ENCODE results near the gene FAT3.

The FAT3 gene
- total RNA-seq = 0 to 1.8 (median 0.56) reads per million in 4 experiments

DNA sequence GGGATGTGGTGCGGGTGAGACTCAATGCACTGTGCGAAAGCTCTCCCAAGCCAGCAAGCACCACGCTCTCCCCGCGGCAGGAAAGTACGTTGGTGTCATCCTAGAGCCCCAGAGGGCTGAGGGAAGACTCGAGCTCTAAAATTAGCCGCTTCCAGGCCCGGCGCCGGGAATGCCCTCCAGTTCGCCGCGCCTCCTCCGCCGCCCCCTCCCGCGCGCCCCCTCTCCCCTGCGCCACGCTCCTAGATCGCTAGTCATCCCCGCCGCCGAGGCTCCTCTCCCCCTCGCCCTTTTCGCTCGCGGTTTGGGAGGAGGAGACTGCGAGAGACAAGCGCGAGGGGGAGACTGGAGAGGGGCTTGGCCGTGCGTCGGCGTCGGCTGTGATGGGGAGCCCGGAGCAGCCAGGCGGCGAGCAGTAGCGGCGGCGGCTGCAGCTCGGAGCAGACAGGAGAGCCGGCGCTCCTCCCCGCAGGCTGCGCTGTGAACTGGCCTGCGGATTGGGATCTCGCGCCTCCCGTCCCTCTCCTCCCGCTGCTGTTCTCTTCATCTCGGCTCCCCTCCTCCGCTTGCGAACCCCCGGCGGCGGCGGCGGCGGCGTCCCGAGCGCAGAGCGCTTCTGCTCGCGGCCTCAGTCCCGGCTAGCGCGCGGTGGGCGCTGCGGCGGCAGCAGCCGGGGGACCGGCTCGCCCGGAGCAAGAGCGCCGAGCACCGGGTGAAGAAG is at the start of gene FAT3:
Gene FAT3, plus strand, starts transcription at position 412 of the 718 bp plus-strand sequence. CDS start 127,295 bp downstream, outside the sequence.
- no peak for DNase-seq

DNA sequence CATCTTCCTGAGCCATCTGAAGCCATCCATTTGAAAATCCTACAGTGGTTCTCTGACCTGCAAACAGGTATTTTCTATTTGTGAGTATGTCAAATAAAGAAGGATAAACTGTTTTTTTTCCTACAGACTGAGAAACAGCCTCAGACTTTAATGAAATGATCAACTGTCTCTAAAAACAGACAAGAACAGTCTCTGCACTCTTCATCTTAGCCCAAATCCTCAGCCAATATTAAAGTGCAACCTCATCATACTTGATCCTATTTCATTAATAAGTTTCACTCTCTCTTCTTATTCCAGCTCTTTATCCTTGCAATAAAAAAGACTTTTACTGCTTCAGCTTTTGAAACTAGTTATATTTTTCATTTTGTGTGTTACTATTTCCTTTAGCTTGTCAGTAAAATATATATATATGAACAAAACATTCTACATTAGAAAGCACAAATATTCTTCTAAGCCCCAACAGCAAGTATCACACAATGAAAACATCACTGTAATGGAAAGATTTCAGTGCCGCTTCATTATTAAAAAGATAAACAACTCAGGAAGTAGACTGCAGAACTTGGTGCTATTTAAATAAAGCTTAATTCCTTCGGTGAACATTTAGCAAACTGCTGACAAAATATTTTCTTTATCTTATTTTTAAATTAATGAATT is 45.5 kb upstream of the FAT3 start:
- no peak for DNase-seq

DNA sequence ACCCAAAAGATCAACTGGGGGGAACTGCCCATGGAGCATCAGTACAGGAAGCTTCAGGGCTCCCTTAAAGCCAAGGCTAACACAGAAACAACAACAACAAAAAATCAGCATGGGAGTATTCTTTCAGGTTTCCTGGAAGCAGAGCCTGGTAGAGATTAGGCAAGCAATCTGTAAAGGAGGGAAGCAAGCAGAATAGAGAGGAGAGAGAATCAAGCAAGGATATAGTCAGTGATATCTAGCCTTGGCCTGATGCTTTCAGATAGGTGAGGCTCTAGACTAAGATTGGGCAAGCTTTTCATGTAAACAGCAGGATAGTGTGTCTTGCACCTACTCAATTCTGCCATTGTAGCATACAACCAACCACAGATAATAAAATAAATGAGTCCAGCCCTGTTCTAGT is 44.4 kb upstream of the FAT3 start:
- DNase-seq = no peak

DNA sequence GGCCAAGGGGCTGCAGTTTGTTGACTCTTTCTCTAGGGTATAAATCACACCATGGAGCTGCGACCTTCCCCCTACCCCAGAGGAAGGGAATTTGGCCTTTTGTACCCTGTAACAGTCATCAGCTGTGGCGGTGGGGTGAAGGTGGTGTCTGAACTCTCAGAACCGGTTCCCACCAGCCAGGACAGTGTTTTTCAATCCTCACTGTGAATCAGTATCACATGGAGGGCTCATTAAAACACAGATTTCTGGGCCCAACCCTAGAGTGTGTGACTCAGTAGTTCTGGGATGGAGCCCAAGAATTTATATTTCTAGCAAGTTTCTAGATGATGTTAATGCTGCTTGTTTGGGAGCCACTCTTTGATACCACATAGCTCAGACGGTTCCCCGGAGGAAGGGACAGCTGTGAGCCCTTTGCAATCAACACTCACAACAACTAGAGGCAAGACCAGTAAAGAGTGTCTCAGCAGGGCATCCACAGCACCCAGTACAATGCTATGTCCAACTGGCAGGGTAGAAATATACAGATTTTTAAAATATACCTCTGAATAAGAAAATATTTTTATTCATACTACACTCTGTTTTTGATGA is 43.9 kb upstream of the FAT3 start:
- no peak for DNase-seq

DNA sequence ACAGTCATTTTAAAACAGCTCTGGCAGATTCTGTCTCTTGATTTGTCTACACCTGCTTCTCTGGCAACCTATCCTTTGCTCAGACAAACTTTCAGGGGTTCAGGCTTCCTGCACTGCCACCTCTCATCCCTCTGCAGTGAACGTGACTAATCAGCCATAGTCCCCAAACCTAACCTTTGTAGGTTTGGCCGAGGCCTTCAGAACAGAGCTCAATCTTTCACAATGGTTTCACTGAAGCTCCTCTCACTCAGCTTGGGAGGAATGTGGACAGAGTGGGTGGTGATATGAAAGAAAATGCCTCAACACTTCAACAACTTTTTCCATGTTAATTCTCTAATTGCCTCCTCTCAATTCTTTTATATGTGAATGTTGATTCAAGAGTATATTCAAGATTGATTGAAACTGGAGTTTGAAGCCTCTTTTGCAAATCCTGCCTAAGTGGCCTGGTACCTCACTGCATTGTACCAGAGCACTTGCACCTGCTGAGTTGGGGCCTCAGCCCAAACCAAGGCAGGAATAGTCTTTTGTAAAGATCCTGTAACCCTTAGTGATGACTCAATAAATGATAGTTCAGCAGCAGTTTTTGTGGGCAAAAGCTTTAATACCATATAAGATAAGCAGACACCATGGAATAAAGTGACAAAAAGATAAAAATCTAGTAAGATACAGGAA is 33.9 kb upstream of the FAT3 start:
- no peak for DNase-seq

DNA sequence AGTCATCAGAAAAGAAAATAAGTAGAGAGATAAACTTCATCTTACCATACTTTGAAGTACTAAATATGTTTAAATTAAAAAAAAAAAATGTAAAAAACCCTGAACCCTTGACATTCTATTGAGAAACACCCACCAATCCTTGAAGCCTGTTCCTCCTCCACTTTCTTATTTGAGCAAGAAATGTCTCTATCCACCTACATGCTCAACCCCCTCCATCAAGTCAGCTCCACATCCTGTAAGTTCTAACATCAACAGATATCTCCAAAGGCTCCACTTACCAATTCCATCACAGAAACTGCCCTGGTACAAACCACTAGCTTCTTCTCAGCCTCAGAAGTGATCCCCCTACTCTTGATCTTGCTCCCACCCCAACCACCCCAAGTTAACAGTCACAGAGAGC is 32.5 kb upstream of the FAT3 start:
- no peak for DNase-seq

DNA sequence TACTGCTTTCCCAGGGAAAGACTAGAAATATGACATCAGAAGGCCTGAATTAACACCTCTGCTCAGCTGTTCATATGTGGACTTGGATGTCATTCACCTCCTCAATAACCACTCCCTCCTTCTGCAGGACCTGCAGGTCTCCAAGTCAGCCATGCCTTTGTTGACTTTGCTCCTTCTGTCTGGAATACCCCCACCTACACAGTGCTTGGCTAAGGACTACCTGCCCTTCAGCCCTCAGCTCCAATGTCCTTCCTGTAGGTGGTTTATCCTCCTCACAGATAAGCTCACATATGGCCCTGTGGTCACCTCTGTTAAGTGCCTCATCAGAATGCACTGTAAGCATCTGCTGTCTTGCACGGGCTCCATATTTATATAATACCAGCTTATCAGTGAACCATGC is 26.4 kb upstream of the FAT3 start:
- DNase-seq = no peak

DNA sequence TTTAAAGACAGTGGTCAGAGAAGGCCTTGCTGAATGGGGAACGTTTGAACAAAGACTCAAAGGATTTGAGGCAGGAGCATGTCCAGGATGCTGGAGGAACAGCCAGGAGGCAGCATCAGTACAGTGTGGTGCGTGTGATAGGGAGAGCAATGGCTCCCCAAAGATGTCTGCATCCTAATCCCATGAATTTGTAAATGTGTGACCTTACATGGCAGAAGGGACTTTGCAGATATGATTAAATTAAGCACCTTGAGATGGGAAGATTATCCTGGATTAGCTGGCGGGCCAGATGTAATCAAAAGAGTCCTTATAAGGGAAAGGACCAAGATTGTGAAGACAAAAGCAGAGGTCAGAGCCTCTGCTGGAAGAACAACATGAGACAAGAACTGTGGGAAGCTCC is 24.6 kb upstream of the FAT3 start:
- DNase-seq = no peak

DNA sequence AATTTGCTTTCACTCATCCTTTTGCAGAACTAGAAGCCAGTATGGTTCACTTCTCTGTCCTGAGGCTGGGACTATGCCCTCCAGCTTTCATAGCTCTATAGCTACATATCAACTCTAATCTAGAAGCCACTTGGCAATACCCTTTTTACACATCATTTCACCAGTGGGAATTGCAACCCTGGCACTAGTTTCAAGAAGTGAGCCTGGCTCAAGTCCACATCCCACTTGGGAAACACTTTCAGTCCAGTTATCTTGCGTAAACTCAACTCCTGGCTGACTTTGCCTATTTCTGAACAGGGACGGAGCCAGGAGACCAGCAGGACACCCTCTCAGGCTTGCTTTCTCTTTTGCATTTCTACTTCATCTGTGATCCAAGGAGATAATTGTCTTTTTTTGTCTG is 19.9 kb upstream of the FAT3 start:
- DNase-seq = no peak

DNA sequence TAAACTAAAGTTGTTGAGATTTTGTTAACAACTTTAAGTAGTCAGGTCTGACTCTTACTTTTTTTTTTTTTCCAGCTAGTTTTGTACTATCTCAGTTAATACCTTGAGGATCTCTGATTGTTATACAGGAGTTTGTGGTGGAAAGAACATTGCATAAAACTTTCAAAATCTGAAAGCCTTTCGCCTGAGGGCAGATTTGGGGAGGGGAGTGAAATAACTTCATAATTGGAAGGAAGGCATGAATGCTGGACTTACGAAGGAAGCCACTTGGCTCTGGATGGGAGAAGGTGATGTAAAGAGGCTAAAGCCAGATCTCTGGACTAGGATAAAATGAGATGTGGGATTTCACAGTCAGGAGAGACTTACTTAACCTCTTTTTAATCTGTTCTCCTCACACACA is 18.2 kb upstream of the FAT3 start:
- DNase-seq = no peak

DNA sequence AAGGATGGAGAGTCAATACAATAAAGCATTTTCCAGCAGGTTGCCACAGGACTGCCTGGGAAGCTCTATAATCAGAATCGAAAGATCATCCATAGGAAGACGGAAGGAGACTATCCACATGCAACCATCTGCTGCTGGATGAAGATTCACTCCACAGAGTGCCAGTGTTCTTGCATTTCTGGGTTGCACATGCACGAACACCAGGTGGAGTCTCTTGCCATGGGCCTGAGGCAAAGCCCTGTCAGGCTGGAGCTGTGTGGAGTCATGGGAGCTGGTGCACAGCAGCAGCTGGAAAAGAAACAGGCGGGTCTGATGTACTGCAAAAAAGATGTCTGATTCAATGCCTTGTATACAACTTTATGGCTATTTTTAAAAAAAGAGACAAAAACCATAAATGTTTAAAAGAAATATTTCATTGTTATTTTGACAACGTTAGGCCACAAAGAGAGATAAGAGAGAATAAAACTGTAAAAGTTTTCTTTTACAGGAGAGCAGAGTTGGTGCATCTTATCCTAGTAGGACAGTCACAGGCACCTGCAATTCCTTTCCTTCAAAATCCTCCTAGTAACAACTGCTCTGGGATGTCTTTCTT is 12.9 kb upstream of the FAT3 start:
- DNase-seq = no peak

DNA sequence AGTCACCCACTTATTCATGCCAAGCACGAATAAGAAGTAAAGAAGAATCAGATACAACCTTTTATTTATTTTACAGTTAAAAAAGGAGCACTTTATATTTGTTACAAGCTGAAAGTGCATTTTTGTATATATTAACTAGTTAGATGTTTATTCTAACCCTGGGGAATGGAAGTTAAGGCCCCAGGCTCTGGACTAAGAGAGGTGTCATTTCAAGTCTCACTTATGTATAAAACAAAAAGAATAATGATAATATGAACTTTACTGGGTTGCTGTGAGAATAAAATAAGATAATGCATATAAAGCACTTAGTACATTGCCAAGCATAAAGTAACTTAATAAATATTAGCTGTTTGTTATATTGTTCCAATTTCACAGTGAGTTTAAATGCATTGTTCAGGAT is 12.1 kb upstream of the FAT3 start:
- no peak for DNase-seq

DNA sequence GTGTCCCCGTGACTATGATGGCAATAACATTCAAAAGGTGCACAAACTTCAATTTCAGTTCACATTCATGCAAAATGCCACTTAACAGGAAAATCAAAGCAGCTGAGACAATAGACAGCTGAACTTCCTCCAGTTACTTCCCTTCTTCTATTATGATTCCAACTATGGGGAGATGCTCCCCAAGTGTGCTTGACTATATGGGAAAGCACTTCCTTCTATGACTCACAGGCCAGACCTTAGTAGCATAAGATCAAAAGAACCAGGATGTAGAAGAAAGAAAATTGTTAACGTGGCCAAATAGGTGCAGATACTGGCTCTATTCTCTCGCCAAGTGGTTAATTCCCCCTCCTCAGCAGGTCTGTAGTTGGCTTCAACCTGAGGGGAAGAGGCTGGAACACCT is 7.8 kb upstream of the FAT3 start:
- DNase-seq = no peak

DNA sequence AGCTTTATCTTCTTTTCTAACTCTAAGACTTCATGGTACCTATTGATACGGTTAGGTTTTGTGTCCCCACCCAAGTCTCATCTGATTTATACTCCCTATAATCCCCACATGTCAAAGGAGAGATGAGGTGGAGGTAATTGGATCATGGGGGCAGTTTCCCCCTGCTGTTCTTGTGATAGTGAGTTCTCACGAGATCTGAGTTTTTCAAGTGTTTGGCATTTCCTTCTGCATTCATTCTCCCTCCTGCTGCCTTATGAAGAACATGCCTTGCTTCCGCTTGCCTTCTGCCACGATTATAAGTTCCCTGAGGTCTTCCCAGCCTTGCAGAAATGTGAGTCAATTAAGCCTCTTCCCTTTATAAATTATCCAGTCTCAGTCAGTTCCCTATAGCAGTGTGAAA is 5.1 kb upstream of the FAT3 start:
- no peak for DNase-seq

DNA sequence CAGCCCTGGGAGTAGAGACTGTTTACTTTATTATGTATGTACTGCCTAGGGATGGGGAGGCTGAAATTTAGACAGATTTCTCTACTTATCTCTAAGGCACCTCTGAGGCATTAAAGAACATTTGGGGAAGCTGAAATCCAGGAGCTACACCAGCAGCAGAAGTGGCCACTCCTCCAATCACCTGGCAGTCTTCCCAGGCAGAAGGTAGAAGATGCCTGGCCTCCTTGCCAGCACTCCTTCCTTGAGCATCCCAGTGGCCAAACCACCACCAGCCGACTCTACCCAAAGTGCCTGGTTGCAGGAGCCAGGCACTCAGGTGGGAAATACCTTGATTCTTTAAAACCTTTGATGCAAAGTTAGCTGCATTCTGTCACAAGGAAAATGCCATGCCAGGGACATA is 1.9 kb upstream of the FAT3 start:
- no peak for DNase-seq

DNA sequence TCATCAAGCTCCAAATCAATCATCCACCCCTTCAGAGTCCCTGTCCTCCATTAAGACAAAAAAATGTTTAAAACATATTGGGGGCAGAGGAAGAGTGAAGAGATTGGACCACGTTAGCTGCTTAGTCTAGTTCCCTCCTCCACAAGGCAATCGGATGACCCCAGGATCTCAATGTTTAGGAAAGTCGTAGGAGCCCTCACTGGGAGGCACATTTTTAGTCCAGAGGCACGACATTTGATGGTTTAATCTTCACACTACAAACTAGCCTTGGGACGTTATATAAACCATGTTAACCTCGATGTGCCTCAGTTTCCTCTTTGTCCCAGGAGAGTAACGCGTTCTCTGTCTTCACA is 588 bp upstream of the FAT3 start:
- DNase-seq = no peak

DNA sequence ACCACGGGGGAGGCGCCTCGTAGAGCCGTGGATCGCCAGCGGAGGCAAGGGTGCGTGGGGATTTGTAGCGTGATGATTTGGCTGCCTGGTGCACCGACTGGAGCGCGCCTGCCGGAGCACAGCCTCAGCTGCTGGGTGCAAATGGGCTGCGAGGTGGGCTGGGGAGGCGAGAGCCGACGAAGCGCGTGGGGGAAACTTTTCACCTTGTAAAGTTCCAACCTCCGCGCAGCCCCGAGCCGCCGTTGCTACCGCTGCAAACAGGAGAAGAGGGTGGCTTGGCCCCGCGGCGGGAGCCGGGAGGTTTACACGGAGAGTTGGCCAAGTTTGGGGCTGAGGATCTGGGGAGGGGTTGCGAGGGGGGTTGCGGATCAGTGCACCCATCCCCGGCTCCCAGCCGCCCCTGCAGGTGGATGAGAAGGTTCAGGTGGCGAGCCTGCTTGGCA is 528 bp downstream of the FAT3 start:
- no peak for DNase-seq

DNA sequence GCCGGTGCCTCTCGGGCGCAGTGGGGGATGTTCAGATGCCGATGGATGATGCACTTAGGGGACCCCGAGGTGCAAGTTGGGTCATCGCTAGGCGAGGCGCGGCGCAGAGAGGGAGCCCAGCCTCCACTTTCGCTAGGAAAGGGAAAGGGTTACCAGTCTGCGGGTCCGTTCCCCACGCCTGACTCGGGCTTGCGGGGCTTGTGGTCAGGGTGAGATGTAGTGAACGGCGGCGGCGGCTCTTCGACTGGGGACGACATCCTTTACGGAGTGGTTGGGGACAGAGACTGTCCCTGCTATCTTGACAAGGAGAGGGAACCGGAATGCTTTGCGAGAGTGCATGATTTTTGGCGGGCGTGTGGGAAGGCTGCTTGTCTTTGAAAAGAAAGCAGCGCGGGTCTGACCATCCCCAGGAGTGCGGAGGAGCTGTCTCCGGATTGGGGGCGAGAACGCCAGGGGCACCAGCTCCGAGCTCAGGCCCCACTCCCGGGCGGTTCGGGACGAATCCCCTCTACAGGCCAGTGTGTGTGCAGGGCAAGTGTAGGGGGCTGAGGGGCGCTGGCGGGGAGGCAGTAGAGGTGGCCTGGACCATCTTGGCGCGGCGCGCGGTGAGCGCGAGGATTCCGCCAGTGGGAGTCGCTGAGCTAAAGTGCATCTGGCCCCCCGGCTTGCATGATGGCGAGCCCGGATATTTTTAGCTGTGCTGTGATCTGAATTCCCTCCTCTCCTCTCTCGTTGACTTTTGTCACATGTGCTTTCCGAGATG is 1.1 kb downstream of the FAT3 start:
- no peak for DNase-seq

DNA sequence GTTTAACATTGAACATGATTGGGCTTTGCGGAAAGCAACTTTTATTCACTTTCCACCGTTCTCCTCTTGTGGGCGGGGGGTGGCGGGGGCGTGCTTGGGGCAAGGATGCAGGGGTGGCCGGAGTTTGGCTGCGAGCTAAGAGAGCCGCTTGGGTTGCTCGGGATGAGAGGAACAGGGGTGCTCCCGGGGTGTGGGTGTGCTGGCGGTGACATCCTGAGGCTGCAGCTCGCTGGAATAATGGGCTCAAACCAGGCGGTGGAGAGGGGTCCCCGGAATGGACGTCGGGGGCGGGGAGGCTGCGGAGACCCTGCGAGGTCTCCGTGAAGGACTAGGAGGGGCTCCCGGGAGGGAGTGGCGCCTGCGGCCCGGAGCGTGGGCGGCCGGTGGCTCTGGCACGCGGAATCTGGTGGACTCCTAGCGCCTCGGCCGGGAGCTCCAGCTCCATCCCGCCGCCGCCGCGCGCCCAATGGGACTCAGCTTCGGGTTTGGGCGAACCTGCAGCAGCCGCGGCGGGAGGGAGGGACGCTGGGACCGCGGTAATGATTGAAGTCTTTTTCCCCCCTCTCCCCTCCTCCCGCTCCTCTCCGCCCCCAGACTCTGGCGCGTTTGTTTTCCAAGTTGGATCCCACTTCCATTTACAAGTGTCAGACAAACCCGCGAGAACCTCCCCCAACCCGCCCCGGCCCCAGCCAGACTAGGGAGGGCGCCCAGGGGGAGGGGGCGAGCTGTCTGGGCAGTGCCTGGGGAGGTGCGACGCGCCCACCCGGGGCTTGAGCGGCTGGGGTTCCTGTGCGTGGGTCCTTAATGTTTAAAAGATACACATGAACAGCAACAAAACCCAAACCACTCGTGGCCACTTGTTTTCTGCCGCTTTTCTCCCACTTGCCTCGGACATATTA is 2.0 kb downstream of the FAT3 start:
- no peak for DNase-seq

DNA sequence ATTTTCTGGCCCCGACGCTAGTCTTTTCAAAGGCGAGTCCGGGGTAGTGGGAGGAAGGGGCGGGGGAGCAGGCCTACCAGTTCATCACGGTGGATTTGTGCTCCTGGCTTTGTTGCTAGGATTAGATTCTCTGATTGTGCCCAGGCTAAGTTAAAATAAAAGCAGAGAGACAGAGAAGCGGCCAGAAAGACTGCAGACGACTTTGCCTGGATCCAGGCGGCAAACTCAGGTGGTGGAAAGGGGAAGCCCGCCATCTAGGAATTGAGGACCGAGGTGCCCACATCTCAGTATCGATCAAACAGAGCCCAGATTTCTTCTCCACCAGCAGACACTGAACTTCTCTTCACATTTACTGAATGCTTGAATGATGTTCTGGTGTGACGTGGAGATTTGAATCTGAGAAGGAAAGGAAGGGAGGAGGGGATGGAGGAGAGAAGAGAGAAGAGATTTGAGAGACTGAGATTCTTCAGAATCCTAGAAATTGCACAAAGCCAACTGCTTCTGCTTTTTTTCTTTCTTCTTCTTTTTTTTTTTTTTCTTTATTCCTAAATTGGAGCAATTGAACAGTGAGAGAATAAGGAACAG is 2.7 kb downstream of the FAT3 start:
- DNase-seq = no peak
